ENCODE data around the gene CTNNBL1. TPM values are rescaled to one million over a fixed set of nuclear protein-coding genes. Genes with fewer than 3 reads are reported as not detected.

Gene CTNNBL1
- total RNA-seq, 1 experiment from 2014 or later = 64.4 TPM

GRCh38 chr20:37901240-37901639, 207.4 kb downstream of the CTNNBL1 start (continued):
- TF ChIP-seq TEAD4 (CRISPR knock-in tag; IDR thresholded peaks at IDR 0.05) = peak; percentile 64; the same call in 1 of the 2 replicates
- no peak for TF ChIP-seq ZNF396 (CRISPR knock-in tag; IDR thresholded peaks at IDR 0.05; ENCODE audit: borderline replicate concordance)
- TF ChIP-seq PRDM15 (CRISPR knock-in tag; IDR thresholded peaks at IDR 0.05) = no peak
- TF ChIP-seq USF1 (CRISPR knock-in tag; IDR thresholded peaks at IDR 0.05) = peak; percentile 57; the same call in 1 of the 2 replicates
- TF ChIP-seq JUN (CRISPR knock-in tag; IDR thresholded peaks at IDR 0.05) = peak; percentile 73; the same call in 1 of the 2 replicates
- TF ChIP-seq CREM (CRISPR knock-in tag; IDR thresholded peaks at IDR 0.05) = 0 out of 2 replicates have a peak, but pooled peaks have one; percentile 57
- 0 out of 2 replicates have a peak, but pooled peaks have one; percentile 29 for TF ChIP-seq ZNF121 (CRISPR knock-in tag; IDR thresholded peaks at IDR 0.05)
- no peak for TF ChIP-seq SMAD3 (CRISPR knock-in tag; IDR thresholded peaks at IDR 0.05; ENCODE audit: borderline replicate concordance)
- TF ChIP-seq TP53 (CRISPR knock-in tag; IDR thresholded peaks at IDR 0.05) = peak; percentile 77; the same call in 1 of the 2 replicates
- TF ChIP-seq ZNF423 (CRISPR knock-in tag; IDR thresholded peaks at IDR 0.05) = no peak
- no peak for TF ChIP-seq SOX15 (CRISPR knock-in tag; IDR thresholded peaks at IDR 0.05)
- peak; percentile 70 for TF ChIP-seq ATF1 (CRISPR knock-in tag; IDR thresholded peaks at IDR 0.05)
- TF ChIP-seq HMGXB4 (CRISPR knock-in tag; IDR thresholded peaks at IDR 0.05) = no peak
- no peak for TF ChIP-seq CREB1 (CRISPR knock-in tag; IDR thresholded peaks at IDR 0.05)
- no peak for TF ChIP-seq CBFB (CRISPR knock-in tag; IDR thresholded peaks at IDR 0.05; ENCODE audit: low read depth)
- peak; percentile 20; the same call in 1 of the 2 replicates for TF ChIP-seq ZNF281 (CRISPR knock-in tag; IDR thresholded peaks at IDR 0.05)
- TF ChIP-seq EMX1 (CRISPR knock-in tag; IDR thresholded peaks at IDR 0.05) = no peak
- TF ChIP-seq ERG (CRISPR knock-in tag; IDR thresholded peaks at IDR 0.05) = no peak
- no peak for TF ChIP-seq AR (CRISPR knock-in tag; IDR thresholded peaks at IDR 0.05)
- no peak for TF ChIP-seq NR3C1 (CRISPR knock-in tag; conservative IDR thresholded peaks at IDR 0.05; ENCODE audit: low read depth)
- TF ChIP-seq ZNF425 (CRISPR knock-in tag; conservative IDR thresholded peaks at IDR 0.05) = no peak
- TF ChIP-seq ESRRA (CRISPR knock-in tag; IDR thresholded peaks at IDR 0.05; ENCODE audit: borderline replicate concordance) = peak; percentile 42; the same call in 1 of the 2 replicates
- TF ChIP-seq ATF6 (CRISPR knock-in tag; IDR thresholded peaks at IDR 0.05) = no peak
